Measurements from ENCODE around the gene CORO7. TPM values are rescaled to one million over a fixed set of nuclear protein-coding genes. Genes with fewer than 3 reads are reported as not detected.

CORO7 gene
- polyA plus RNA-seq, 1 donor from 2014 or later: 57.6 TPM

- H2AFZ ChIP-seq (ENCODE audit: low read depth, low read length): no peak overlapping the region
- no peak overlapping the region for H3K27ac ChIP-seq (ENCODE audit: low read length)
- H3K36me3 ChIP-seq (ENCODE audit: insufficient read depth, low read length): no peaks in the 10 kb centered on the region
- no peaks in the 10 kb centered on the region for H3K79me2 ChIP-seq (replicated peaks; ENCODE audit: insufficient read depth, low read length)
- no peaks in the 10 kb centered on the region for H3F3A ChIP-seq (ENCODE audit: insufficient read depth, low read length, poor library complexity, severe bottlenecking)
- TF ChIP-seq EZH2 (IDR thresholded peaks at IDR 0.05; ENCODE audit: borderline replicate concordance, insufficient read depth, low read length, poor library complexity, severe bottlenecking) (no peak), REST (IDR thresholded peaks at IDR 0.05; ENCODE audit: borderline replicate concordance) (no peak), RAD21 (conservative IDR thresholded peaks at IDR 0.05) (no peak)
- no peaks in the 10 kb centered on the region for H3K9me3 ChIP-seq (ENCODE audit: low read length)
- no peak overlapping the region for H3K9ac ChIP-seq (ENCODE audit: low read length)
- H3K4me3 ChIP-seq (ENCODE audit: low read length): no peak overlapping the region
- no peaks in the 10 kb centered on the region for H3K27me3 ChIP-seq (ENCODE audit: insufficient read depth, low read depth, low read length)
- no peaks in the 10 kb centered on the region for H4K20me1 ChIP-seq (ENCODE audit: insufficient read depth)
- no peaks in the 10 kb centered on the region for H3K9me2 ChIP-seq (ENCODE audit: insufficient read depth, low read length)
- H3K4me2 ChIP-seq (ENCODE audit: low read length): no peak overlapping the region
Measured at GRCh38 chr16:4407543-4408322, 8.7 kb downstream of the CORO7 start.

GRCh38 chr16:4404967-4405696 lies 11.3 kb downstream of the CORO7 start:
- H2AFZ ChIP-seq (ENCODE audit: low read depth, low read length): no peak overlapping the region
- no peaks in the 10 kb centered on the region for H3K9me2 ChIP-seq (ENCODE audit: insufficient read depth, low read length)
- no peak overlapping the region for H3K4me3 ChIP-seq (ENCODE audit: low read length)
- H3K36me3 ChIP-seq (ENCODE audit: insufficient read depth, low read length): no peaks in the 10 kb centered on the region
- H3K79me2 ChIP-seq (replicated peaks; ENCODE audit: insufficient read depth, low read length): no peaks in the 10 kb centered on the region
- no peak overlapping the region for H3K27ac ChIP-seq (ENCODE audit: low read length)
- TF ChIP-seq SMC3 (conservative IDR thresholded peaks at IDR 0.05; ENCODE audit: poor library complexity): no peak
- no peak for TF ChIP-seq REST (IDR thresholded peaks at IDR 0.05; ENCODE audit: borderline replicate concordance)
- TF ChIP-seq MXI1 (conservative IDR thresholded peaks at IDR 0.05; ENCODE audit: poor library complexity, severe bottlenecking): no peak
- no peak for TF ChIP-seq RAD21 (conservative IDR thresholded peaks at IDR 0.05)
- TF ChIP-seq TAF1 (IDR thresholded peaks at IDR 0.05; ENCODE audit: low read depth): no peak
- no peak for TF ChIP-seq EP300 (conservative IDR thresholded peaks at IDR 0.05; ENCODE audit: poor library complexity, severe bottlenecking)
- TF ChIP-seq CTCF (IDR thresholded peaks at IDR 0.05; ENCODE audit: poor library complexity, severe bottlenecking): no peak
- TF ChIP-seq EZH2 (IDR thresholded peaks at IDR 0.05; ENCODE audit: borderline replicate concordance, insufficient read depth, low read length, poor library complexity, severe bottlenecking): no peak
- no peak for TF ChIP-seq POLR2AphosphoS5 (IDR thresholded peaks at IDR 0.05)
- no peaks in the 10 kb centered on the region for H3K27me3 ChIP-seq (ENCODE audit: insufficient read depth, low read depth, low read length)
- H3K4me2 ChIP-seq (ENCODE audit: low read length): no peak overlapping the region
- no peaks in the 10 kb centered on the region for H4K20me1 ChIP-seq (ENCODE audit: insufficient read depth)
- H3K9me3 ChIP-seq (ENCODE audit: low read length): no peaks in the 10 kb centered on the region
- no peaks in the 10 kb centered on the region for H3F3A ChIP-seq (ENCODE audit: insufficient read depth, low read length, poor library complexity, severe bottlenecking)
- no peak overlapping the region for H3K9ac ChIP-seq (ENCODE audit: low read length)

Measured in neural cell (in vitro differentiated cells).